SK-N-SH (cell line): ENCODE data around the gene WDR27.

Experiments
- CHD2 ChIP-seq: fragments of 150-350 bp; IDR thresholded peaks from 2 replicates; pipeline ENCODE4 v1.6.1; 2018; ENCODE audit warnings: low read length; ENCODE audit not compliant: partially characterized antibody
- CTCF ChIP-seq: fragments of 200-600 bp; sonication (generic); IDR thresholded peaks from 2 replicates; pipeline ENCODE4 v1.6.1; 2017; ENCODE audit warnings: antibody characterized with exemption, mild to moderate bottlenecking, moderate library complexity
- EP300 ChIP-seq, 2 experiments: IDR thresholded peaks; 2 replicates each; pipeline versions ENCODE4 v1.4.0 to v1.6.1; 2012; ENCODE audit warnings: borderline replicate concordance in 1 of 2, low read depth in 1 of 2, low read length in 1 of 2
- IRF3 ChIP-seq: fragments of 150-350 bp; IDR thresholded peaks from 2 replicates; pipeline ENCODE4 v1.6.1; 2016; ENCODE audit warnings: mild to moderate bottlenecking, low read depth, low read length
- NRF1 ChIP-seq: IDR thresholded peaks from 2 replicates; pipeline ENCODE4 v1.6.1; 2012; ENCODE audit warnings: low read depth, mild to moderate bottlenecking, low read length
- POLR2AphosphoS5 ChIP-seq: IDR thresholded peaks from 2 replicates; pipeline ENCODE4 v1.6.1; 2012; ENCODE audit warnings: low read depth, low read length
- USF1 ChIP-seq: IDR thresholded peaks from 2 replicates; pipeline ENCODE4 v1.4.0; 2012; ENCODE audit warnings: low read depth, borderline replicate concordance
- YY1 ChIP-seq: IDR thresholded peaks from 2 replicates; pipeline ENCODE4 v1.4.0; 2012; ENCODE audit warnings: low read depth, mild to moderate bottlenecking

- TF ChIP-seq CTCF, result no peak
- no peak for TF ChIP-seq IRF3
- no peak for TF ChIP-seq USF1
- TF ChIP-seq CHD2, result no peak
- no peak for TF ChIP-seq NRF1
- TF ChIP-seq POLR2AphosphoS5, result no peak
- no peak for TF ChIP-seq YY1
- no peak for TF ChIP-seq EP300 (IDR thresholded peaks at IDR 0.05; ENCODE audit: borderline replicate concordance in 1 of 2, low read depth in 1 of 2, low read length in 1 of 2)
Observed at GRCh38 chr6:169575821-169576220, 126.0 kb downstream of the WDR27 start.
